Fibroblast of villous mesenchyme (primary cell): ENCODE results near the gene CST4. TPM values are rescaled to one million over a fixed set of nuclear protein-coding genes. Genes with fewer than 3 reads are reported as not detected.
"Not testable (repeated sequence)": the region's sequence is repeated elsewhere in the genome, so short reads cannot be mapped to it uniquely, and the experiment has no call there.

ENCODE experiments used
- DNase-seq: peaks from one replicate; pipeline ENCODE4 v3.0.0-alpha.2; 2010; ENCODE audit warnings: low read depth
- H3K4me3 ChIP-seq: 2 replicates; pipeline ENCODE4 v1.5.1; 2011; ENCODE audit warnings: low read depth, mild to moderate bottlenecking, low read length
- total RNA-seq: library from RNA; depleted of rRNA; stranded (reverse); fragments of >200 nt; gene quantifications from 2 replicates; pipeline ENCODE4 v1.2.3, GENCODE V29; 2012
- TF ChIP-seq, protein P1 (sequence below): IDR thresholded peaks from 2 replicates; pipeline ENCODE4 v1.5.1; 2012; ENCODE audit warnings: low read depth, mild to moderate bottlenecking, low read length; ENCODE audit not compliant: insufficient read depth

CST4 gene
- total RNA-seq, 1 donor, result not detected

DNA sequence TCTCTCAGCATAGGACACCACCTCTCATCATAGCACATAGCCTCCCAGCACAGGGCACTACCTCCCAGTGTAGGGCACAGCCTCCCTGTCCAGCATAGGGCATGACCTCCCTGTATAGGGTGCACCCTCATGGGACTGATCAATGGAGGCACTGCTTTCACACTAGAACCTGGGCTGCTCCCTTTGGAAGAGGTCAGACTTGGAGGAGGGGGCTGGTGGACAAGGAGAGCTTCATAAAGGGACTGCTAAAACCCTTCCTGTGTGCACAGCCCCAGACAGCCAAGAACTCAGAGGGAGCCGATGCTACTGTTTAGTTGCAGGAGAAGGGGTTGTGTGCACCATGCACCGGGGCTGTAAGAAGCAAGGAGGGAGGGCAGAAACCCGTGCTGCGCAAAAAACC, 21.9 kb upstream of the CST4 start:
- TF ChIP-seq, protein P1, sequence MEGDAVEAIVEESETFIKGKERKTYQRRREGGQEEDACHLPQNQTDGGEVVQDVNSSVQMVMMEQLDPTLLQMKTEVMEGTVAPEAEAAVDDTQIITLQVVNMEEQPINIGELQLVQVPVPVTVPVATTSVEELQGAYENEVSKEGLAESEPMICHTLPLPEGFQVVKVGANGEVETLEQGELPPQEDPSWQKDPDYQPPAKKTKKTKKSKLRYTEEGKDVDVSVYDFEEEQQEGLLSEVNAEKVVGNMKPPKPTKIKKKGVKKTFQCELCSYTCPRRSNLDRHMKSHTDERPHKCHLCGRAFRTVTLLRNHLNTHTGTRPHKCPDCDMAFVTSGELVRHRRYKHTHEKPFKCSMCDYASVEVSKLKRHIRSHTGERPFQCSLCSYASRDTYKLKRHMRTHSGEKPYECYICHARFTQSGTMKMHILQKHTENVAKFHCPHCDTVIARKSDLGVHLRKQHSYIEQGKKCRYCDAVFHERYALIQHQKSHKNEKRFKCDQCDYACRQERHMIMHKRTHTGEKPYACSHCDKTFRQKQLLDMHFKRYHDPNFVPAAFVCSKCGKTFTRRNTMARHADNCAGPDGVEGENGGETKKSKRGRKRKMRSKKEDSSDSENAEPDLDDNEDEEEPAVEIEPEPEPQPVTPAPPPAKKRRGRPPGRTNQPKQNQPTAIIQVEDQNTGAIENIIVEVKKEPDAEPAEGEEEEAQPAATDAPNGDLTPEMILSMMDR, result no peak
- DNase-seq, result no peak
- no peak overlapping the region for H3K4me3 ChIP-seq

DNA sequence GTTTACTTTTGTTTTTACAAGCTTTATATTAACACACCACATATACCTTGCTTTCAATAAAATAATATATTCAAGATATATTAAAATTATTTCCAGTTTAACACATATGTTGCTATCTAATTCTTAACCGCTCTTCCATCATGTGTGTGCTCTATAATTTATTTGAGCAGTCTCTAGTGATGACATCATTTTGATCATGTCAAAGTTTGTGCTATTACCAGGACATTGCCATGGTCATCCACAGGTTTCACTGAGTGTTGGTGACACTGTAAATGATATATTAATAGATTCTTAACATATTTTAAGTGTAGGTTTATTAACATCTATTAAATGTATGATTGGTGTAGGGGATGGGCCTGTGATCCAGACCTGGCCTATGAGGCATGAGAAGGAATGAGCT, 17.1 kb upstream of the CST4 start:
- DNase-seq, result no peak
- no peak overlapping the region for H3K4me3 ChIP-seq
- TF ChIP-seq, protein P1, result no peak

DNA sequence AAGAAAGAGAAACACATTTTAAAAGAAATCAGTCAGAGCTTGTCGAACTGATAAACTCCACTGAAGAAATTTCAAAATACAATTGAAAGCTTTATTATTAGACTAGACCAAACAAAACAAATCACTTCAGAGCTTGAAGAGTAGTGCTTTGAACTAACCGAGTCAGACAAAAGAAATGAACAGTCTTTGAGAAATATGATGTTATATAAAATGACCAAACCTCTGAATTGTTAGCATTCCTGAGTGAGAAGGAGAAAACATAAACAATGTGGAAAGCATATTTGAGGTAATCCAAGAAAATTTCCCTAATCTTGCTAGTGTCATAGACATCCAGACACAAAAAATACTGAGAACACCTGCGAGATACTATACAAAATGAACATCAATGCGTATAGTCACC, 13.2 kb upstream of the CST4 start:
- DNase-seq, result peak; percentile 33
- H3K4me3 ChIP-seq, result no peak overlapping the region
- TF ChIP-seq, protein P1, result no peak

DNA sequence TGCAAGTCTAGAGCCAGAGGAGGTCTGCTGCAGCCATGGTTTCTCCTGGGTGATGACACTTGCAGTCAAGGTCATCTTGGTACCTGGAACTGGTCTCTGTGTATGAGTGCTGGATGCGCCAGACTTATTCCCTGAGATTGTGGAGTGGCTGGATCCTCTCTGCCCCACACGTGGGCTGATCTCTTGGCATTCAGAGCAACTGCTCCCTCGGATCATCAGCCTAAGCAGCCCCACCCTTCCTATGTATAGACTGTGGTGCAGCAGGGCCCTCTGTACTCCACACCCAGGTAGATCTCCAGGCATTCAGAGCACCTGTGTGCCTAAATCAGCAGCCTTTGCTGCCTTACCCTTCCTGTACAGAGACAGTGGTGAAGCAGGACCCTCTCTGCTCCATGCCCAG, 12.1 kb upstream of the CST4 start:
- no peak for DNase-seq
- H3K4me3 ChIP-seq, result no peak overlapping the region
- TF ChIP-seq, protein P1, result no peak

DNA sequence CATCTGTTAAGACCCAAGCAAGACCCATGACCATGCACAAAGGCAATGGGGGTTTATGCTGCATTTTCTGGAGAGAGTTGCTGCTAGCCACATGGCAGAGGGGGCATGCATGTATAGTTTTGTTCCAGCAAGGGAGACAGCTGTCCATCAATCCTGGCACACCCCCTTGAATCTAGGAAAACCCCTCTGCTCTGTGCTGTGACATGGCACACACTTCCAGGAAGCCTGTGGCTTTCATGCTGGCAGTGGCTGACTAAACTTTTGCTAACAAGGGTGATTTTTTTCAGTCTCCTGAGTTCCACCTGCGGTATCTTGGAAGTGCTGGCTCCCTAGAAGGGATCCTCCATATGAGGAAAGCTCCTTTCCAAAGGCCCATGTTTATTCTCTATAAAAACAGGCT, 9.1 kb upstream of the CST4 start:
- H3K4me3 ChIP-seq, result no peak overlapping the region
- TF ChIP-seq, protein P1, result no peak
- DNase-seq, result no peak

DNA sequence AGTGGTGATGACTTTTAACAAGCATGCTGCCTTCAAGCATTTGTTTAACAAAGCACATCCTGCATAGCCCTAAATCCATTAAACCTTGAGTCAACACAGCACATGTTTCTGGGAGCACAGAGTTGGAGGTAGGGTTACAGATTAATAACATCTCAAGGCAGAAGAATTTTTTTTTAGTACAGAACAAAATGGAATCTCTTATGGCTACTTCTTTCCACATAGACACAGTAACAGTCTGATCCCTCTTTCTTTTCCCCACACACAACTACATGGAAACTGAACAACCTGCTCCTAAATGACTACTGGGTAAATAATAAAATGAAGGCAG, 6.2 kb upstream of the CST4 start:
- peak; percentile 60 for DNase-seq
- not testable (repeated sequence) for H3K4me3 ChIP-seq

DNA sequence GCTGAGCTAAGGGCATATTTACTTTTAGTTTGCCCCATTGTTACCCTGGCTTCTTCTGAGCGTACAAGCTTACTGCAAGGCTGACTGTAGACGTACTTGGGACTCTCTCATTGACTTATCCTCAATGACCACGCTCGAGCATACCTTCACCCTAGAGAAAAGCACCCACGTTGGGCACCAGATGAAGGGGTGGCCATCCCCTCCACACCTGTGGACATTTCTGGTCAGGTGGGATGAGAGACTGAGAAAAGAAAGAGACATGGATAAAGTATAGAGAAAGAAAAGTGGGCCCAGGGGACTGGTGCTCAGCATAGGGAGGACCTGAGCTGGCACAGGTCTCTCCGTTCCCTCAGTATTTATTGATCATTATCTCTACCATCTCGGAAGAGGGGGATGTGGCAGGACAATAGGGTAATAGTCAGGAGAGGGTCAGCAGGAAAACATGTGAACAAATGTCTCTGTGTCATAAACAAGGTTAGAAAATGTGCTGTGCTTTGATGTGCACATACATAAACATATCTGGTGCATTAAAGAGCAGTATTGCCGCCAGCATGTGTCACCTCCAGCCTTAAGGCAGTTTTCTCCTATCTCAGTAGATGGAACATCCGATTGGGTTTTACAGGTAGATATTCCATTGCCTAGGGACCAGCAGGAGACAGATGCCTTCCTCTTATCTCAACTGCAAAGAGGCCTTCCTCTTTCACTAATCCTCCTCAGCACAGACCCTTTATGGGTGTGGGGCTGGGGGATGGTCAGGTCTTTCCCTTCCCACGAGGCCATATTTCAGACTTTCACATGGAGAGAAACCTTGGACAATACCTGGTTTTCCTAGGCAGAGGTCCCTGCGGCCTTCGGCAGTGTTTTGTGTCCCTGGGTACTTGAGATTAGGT, 5.6 kb upstream of the CST4 start:
- not testable (repeated sequence) for DNase-seq, H3K4me3 ChIP-seq

DNA sequence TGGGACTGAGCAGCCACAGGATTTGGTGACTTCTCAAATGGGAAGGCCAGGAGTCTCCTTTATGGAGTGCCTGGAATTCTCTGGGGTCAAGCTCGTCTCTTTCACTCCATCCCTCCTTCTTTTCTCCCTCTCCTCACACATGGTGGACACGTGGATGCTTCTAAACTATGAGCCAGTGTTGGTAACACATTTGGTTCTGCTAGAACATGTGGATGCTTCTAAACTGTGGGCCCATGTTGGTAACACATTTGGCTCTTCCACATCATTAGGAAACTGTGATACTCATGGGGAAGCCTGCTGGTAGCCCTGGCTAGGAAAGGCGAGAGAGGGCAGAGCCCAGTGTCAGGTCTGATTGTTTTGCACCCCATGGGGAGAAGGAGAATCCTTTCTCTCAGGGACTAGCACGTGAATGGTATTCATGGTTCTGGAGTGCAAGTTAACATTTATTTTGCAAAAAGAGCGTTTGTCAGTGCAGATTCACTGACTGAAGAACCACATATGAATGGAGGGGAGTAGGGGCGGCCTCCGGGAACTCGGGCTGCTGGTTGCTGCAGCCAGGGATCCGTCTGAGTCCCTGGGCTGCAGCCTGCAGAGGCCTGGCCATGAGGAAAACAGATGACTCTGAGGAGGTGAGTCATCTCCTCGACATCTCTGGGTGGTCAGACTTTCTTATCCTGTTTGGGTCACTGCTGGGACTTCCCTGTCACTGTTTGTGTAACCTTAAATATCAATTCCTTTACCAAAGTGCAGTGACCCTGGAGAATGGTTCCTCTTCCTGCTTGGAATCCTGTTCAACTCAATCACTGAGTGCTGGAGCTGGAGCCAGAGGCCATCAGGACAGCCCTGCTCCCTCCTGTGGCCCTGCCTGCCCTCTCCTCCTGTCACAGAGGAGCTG, 4.1 kb upstream of the CST4 start:
- peak; percentile 59 for DNase-seq
- H3K4me3 ChIP-seq, result not testable (repeated sequence)
